WTC11 (cell line): ENCODE data around the gene ZNF358. TPM values are rescaled to one million over a fixed set of nuclear protein-coding genes. Genes with fewer than 3 reads are reported as not detected.

Experiments
- ATAC-seq: fragments of 200-7000 bp; cut with Tn5 transposase; 2 replicates; pipeline ENCODE4 v1.10.0; 2021; ENCODE audit warnings: mild to moderate bottlenecking, moderate library complexity
- CTCF ChIA-PET: fragments of 300-600 bp; sonication (Branson Sonifier 250); formaldehyde crosslinking; loops from one replicate; lab custom pipeline; 2021; ENCODE audit warnings: antibody characterized with exemption; lab: Charles Lee
- POLR2A ChIA-PET: fragments of 350-600 bp; sonication (Branson Sonifier 250); formaldehyde crosslinking; loops from one replicate; lab custom pipeline; 2021; ENCODE audit warnings: antibody characterized with exemption; lab: Charles Lee
- DNase-seq: peaks from one replicate; pipeline ENCODE4 v3.0.0; 2021; ENCODE audit warnings: low spot score
- H3K27ac Mint-ChIP-seq: 2 replicates; pipeline ENCODE4 v1.8.0; 2021; ENCODE audit warnings: mixed read lengths
- H3K27me3 Mint-ChIP-seq: 2 replicates; pipeline ENCODE4 v1.8.0; 2021; ENCODE audit warnings: low read depth, mild to moderate bottlenecking, moderate library complexity, mixed read lengths
- H3K36me3 Mint-ChIP-seq: 2 replicates; pipeline ENCODE4 v1.8.0; 2021; ENCODE audit warnings: mixed read lengths
- H3K4me1 Mint-ChIP-seq: 2 replicates; pipeline ENCODE4 v1.8.0; 2022; ENCODE audit warnings: mixed read lengths
- H3K4me3 Mint-ChIP-seq: 2 replicates; pipeline ENCODE4 v1.8.0; 2021; ENCODE audit warnings: mild to moderate bottlenecking, moderate library complexity, mixed read lengths
- H3K9me3 Mint-ChIP-seq: 2 replicates; pipeline ENCODE4 v1.8.0; 2021; ENCODE audit warnings: mixed read lengths
- ATF2 ChIP-seq: sonication (generic); formaldehyde crosslinking; IDR thresholded peaks from 2 replicates; pipeline ENCODE4 v1.8.1; 2022; ENCODE audit warnings: low read depth, missing genetic modification reagents, borderline replicate concordance
- ATF3 ChIP-seq: sonication (generic); formaldehyde crosslinking; conservative IDR thresholded peaks from 2 replicates; pipeline ENCODE4 v1.8.1; 2022; ENCODE audit warnings: mild to moderate bottlenecking, missing genetic modification reagents
- EMX1 ChIP-seq: fragments of 250-450 bp; sonication (Bioruptor Pico); IDR thresholded peaks from 2 replicates; pipeline ENCODE4 v1.8.0; 2021; ENCODE audit warnings: mild to moderate bottlenecking
- GTF2I ChIP-seq: fragments of 250-450 bp; sonication (Bioruptor Pico); conservative IDR thresholded peaks from 2 replicates; pipeline ENCODE4 v1.4.0; 2021; ENCODE audit warnings: mild to moderate bottlenecking
- JAZF1 ChIP-seq: fragments of 250-450 bp; sonication (Bioruptor Pico); IDR thresholded peaks from 2 replicates; pipeline ENCODE4 v1.9.0; 2021; ENCODE audit warnings: moderate library complexity, mild to moderate bottlenecking, inconsistent platforms
- JUN ChIP-seq: sonication (generic); formaldehyde crosslinking; IDR thresholded peaks from 2 replicates; pipeline ENCODE4 v1.8.0; 2023; ENCODE audit warnings: mild to moderate bottlenecking, missing genetic modification reagents
- MYBL2 ChIP-seq: sonication (generic); formaldehyde crosslinking; IDR thresholded peaks from 2 replicates; pipeline ENCODE4 v1.8.1; 2023; ENCODE audit warnings: mild to moderate bottlenecking, moderate library complexity, missing genetic modification reagents
- NFATC4 ChIP-seq: fragments of 250-450 bp; sonication (Bioruptor Pico); IDR thresholded peaks from 2 replicates; pipeline ENCODE4 v1.9.0; 2021; ENCODE audit warnings: mild to moderate bottlenecking
- NR2C2 ChIP-seq: sonication (generic); formaldehyde crosslinking; IDR thresholded peaks from 2 replicates; pipeline ENCODE4 v1.8.0; 2022; ENCODE audit warnings: mild to moderate bottlenecking, missing genetic modification reagents
- PREB ChIP-seq: sonication (generic); formaldehyde crosslinking; IDR thresholded peaks from 2 replicates; pipeline ENCODE4 v1.8.1; 2022; ENCODE audit warnings: mild to moderate bottlenecking, missing genetic modification reagents, moderate library complexity, borderline replicate concordance
- RORB ChIP-seq: fragments of 250-450 bp; sonication (Bioruptor Pico); IDR thresholded peaks from 2 replicates; pipeline ENCODE4 v1.9.0; 2021; ENCODE audit warnings: mild to moderate bottlenecking
- SMAD3 ChIP-seq: sonication (generic); formaldehyde crosslinking; IDR thresholded peaks from 2 replicates; pipeline ENCODE4 v1.8.0; 2022; ENCODE audit warnings: missing genetic modification reagents, mild to moderate bottlenecking, borderline replicate concordance
- SMAD4 ChIP-seq: sonication (generic); formaldehyde crosslinking; IDR thresholded peaks from 2 replicates; pipeline ENCODE4 v1.8.0; 2022; ENCODE audit warnings: mild to moderate bottlenecking, missing genetic modification reagents
- SOX15 ChIP-seq: fragments of 250-450 bp; sonication (Bioruptor Pico); IDR thresholded peaks from 2 replicates; pipeline ENCODE4 v1.9.0; 2021; ENCODE audit warnings: mild to moderate bottlenecking
- SP1 ChIP-seq: sonication (generic); formaldehyde crosslinking; conservative IDR thresholded peaks from 2 replicates; pipeline ENCODE4 v1.8.1; 2022; ENCODE audit warnings: missing genetic modification reagents
- ZNF263 ChIP-seq: sonication (generic); formaldehyde crosslinking; IDR thresholded peaks from 2 replicates; pipeline ENCODE4 v1.8.1; 2022; ENCODE audit warnings: low read depth, mild to moderate bottlenecking, moderate library complexity, missing genetic modification reagents
- ZNF416 ChIP-seq: fragments of 250-450 bp; sonication (Bioruptor Pico); IDR thresholded peaks from 2 replicates; pipeline ENCODE4 v1.9.0; 2021; ENCODE audit warnings: mild to moderate bottlenecking, inconsistent platforms
- total RNA-seq: library from RNA; stranded (reverse); gene quantifications from 3 replicates; pipeline ENCODE4 v1.2.3, GENCODE V29; 2021
- TF ChIP-seq, protein P1 (sequence below): fragments of 200-600 bp; IDR thresholded peaks from 2 replicates; pipeline ENCODE4 v1.8.0; 2022; ENCODE audit warnings: antibody characterized with exemption
- TF ChIP-seq, protein P2 (sequence below): sonication (generic); formaldehyde crosslinking; IDR thresholded peaks from 2 replicates; pipeline ENCODE4 v1.8.0; 2022; ENCODE audit warnings: missing genetic modification reagents

Gene ZNF358
- total RNA-seq, 1 experiment from 2014 or later = 37.5 TPM

- H3K4me3 Mint-ChIP-seq = no peak overlapping the region
- CTCF ChIA-PET = interaction anchor here (1.2 to 2.7 kb wide), 4 partner anchors 26 to 362 kb away, joined by 3 to 12 read pairs (median 6); partner anchors contain the start of genes MAP2K7 and TRAPPC5
These were observed 26.0 kb downstream of the ZNF358 start for GRCh38 chr19:7541828-7542443.

DNA sequence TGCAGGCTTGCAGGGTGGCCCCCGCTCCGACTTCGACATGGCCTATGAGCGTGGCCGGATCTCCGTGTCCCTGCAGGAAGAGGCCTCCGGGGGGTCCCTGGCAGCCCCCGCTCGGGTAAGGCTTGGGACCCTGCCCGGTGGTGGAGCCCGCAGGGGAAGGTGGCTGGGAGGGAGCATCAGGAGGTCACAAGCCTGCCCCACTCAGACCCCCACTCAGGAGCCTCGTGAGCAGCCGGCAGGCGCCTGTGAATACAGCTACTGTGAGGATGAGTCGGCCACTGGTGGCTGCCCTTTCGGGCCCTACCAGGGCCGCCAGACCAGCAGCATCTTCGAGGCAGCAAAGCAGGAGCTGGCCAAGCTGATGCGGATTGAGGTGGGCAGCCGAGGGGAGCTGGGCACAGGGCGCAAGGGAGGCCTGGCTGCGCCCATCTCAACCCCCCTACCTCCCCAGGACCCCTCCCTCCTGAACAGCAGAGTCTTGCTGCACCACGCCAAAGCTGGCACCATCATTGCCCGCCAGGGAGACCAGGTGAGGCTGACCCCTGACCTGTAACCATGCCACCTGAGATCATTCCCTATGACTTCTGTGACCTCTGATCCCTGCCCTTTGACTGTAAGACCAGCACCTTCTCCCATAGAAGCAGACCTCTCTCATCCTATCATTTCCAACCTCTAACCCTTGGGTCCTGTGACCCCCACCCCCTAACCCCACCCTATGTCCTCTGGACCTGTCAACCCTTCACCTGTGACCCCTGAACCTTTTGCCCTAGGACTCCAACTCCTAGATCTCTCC lies 26.8 kb downstream of the ZNF358 start:
- Mint-ChIP-seq H3K36me3 (peaks cover 19% of the 10 kb centered on the region), H3K27ac (no peak overlapping the region), H3K4me3 (no peak overlapping the region), H3K9me3 (no peaks in the 10 kb centered on the region)
- no peak for DNase-seq
- ChIA-PET POLR2A (no interaction called here), CTCF (interaction anchor here (2.7 kb wide), 1 partner anchor 26 kb away, joined by 12 read pairs; no protein-coding TSS in a partner anchor)
- no peak for TF ChIP-seq RORB (CRISPR knock-in tag)
- no peak for TF ChIP-seq ZNF416 (CRISPR knock-in tag)
- no peak for TF ChIP-seq NFATC4
- TF ChIP-seq JUN (CRISPR knock-in tag) = no peak
- TF ChIP-seq JAZF1 (CRISPR knock-in tag) = no peak
- no peak for TF ChIP-seq EMX1
- TF ChIP-seq PREB (CRISPR knock-in tag) = no peak
- no peak for TF ChIP-seq GTF2I (CRISPR knock-in tag)
- TF ChIP-seq ATF3 (CRISPR knock-in tag) = no peak
- TF ChIP-seq NR2C2 = no peak
- TF ChIP-seq SOX15 = no peak
- TF ChIP-seq ZNF263 (CRISPR knock-in tag) = no peak
- TF ChIP-seq SMAD4 (CRISPR knock-in tag) = no peak
- TF ChIP-seq, protein P1, sequence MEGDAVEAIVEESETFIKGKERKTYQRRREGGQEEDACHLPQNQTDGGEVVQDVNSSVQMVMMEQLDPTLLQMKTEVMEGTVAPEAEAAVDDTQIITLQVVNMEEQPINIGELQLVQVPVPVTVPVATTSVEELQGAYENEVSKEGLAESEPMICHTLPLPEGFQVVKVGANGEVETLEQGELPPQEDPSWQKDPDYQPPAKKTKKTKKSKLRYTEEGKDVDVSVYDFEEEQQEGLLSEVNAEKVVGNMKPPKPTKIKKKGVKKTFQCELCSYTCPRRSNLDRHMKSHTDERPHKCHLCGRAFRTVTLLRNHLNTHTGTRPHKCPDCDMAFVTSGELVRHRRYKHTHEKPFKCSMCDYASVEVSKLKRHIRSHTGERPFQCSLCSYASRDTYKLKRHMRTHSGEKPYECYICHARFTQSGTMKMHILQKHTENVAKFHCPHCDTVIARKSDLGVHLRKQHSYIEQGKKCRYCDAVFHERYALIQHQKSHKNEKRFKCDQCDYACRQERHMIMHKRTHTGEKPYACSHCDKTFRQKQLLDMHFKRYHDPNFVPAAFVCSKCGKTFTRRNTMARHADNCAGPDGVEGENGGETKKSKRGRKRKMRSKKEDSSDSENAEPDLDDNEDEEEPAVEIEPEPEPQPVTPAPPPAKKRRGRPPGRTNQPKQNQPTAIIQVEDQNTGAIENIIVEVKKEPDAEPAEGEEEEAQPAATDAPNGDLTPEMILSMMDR = no peak
- TF ChIP-seq MYBL2 (CRISPR knock-in tag) = no peak
- TF ChIP-seq SP1 (CRISPR knock-in tag) = no peak
- TF ChIP-seq, all 79 proteins: peak for 0
- no peaks in the 10 kb centered on the region for H3K4me1 Mint-ChIP-seq
- no peak for ATAC-seq
- no peaks in the 10 kb centered on the region for H3K27me3 Mint-ChIP-seq

More at GRCh38 chr19:7541828-7542443, 26.0 kb downstream of the ZNF358 start:
- DNase-seq = no peak
- TF ChIP-seq ATF2 (CRISPR knock-in tag) (no peak), SMAD3 (CRISPR knock-in tag) (no peak)
- TF ChIP-seq, protein P2, sequence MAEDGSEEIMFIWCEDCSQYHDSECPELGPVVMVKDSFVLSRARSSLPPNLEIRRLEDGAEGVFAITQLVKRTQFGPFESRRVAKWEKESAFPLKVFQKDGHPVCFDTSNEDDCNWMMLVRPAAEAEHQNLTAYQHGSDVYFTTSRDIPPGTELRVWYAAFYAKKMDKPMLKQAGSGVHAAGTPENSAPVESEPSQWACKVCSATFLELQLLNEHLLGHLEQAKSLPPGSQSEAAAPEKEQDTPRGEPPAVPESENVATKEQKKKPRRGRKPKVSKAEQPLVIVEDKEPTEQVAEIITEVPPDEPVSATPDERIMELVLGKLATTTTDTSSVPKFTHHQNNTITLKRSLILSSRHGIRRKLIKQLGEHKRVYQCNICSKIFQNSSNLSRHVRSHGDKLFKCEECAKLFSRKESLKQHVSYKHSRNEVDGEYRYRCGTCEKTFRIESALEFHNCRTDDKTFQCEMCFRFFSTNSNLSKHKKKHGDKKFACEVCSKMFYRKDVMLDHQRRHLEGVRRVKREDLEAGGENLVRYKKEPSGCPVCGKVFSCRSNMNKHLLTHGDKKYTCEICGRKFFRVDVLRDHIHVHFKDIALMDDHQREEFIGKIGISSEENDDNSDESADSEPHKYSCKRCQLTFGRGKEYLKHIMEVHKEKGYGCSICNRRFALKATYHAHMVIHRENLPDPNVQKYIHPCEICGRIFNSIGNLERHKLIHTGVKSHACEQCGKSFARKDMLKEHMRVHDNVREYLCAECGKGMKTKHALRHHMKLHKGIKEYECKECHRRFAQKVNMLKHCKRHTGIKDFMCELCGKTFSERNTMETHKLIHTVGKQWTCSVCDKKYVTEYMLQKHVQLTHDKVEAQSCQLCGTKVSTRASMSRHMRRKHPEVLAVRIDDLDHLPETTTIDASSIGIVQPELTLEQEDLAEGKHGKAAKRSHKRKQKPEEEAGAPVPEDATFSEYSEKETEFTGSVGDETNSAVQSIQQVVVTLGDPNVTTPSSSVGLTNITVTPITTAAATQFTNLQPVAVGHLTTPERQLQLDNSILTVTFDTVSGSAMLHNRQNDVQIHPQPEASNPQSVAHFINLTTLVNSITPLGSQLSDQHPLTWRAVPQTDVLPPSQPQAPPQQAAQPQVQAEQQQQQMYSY = no peak
- Mint-ChIP-seq H3K36me3 (peaks cover 23% of the 10 kb centered on the region), H3K27me3 (no peaks in the 10 kb centered on the region), H3K4me1 (no peaks in the 10 kb centered on the region), H3K27ac (no peak overlapping the region), H3K9me3 (no peaks in the 10 kb centered on the region)
- POLR2A ChIA-PET = no interaction called here
- ATAC-seq = no peak
